Smooth muscle cell (in vitro differentiated cells): ENCODE data around the gene IZUMO1R. TPM values are rescaled to one million over a fixed set of nuclear protein-coding genes. Genes with fewer than 3 reads are reported as not detected.

ENCODE experiments used
- DNase-seq: peaks from one replicate; lab custom pipeline; 2025; ENCODE audit not compliant: unreplicated experiment; lab: John Stamatoyannopoulos, UW
- H2AFZ ChIP-seq: fragments of 200-600 bp; sonication (generic); 2 replicates; pipeline ENCODE4 v1.6.0; 2016; ENCODE audit warnings: antibody characterized with exemption, low read depth, mild to moderate bottlenecking
- H3F3A ChIP-seq: fragments of 200-600 bp; sonication (generic); 2 replicates; pipeline ENCODE4 v1.6.0; 2017; ENCODE audit warnings: antibody characterized with exemption, low read depth
- H3K27ac ChIP-seq: fragments of 200-600 bp; sonication (generic); 2 replicates; pipeline ENCODE4 v1.5.1; 2016; ENCODE audit warnings: low read depth, mild to moderate bottlenecking
- H3K27me3 ChIP-seq: fragments of 200-600 bp; sonication (generic); 2 replicates; pipeline ENCODE4 v1.6.1; 2016; ENCODE audit warnings: low read depth, mild to moderate bottlenecking
- H3K36me3 ChIP-seq: fragments of 200-600 bp; sonication (generic); 2 replicates; pipeline ENCODE4 v1.5.1; 2016; ENCODE audit warnings: low read depth
- H3K4me1 ChIP-seq: fragments of 200-600 bp; sonication (generic); 2 replicates; pipeline ENCODE4 v1.5.1; 2016; ENCODE audit warnings: low read depth
- H3K4me2 ChIP-seq: fragments of 200-600 bp; sonication (generic); 2 replicates; pipeline ENCODE4 v1.6.0; 2016; ENCODE audit warnings: mild to moderate bottlenecking
- H3K4me3 ChIP-seq: fragments of 200-600 bp; sonication (generic); 2 replicates; pipeline ENCODE4 v1.5.1; 2016; ENCODE audit warnings: mild to moderate bottlenecking
- H3K79me2 ChIP-seq: fragments of 200-600 bp; sonication (generic); 2 replicates; pipeline ENCODE4 v1.6.0; 2016; ENCODE audit warnings: low read depth, mild to moderate bottlenecking
- H3K9ac ChIP-seq: fragments of 200-600 bp; sonication (generic); 2 replicates; pipeline ENCODE4 v1.6.0; 2016; ENCODE audit warnings: low read depth
- H3K9me3 ChIP-seq: fragments of 200-600 bp; sonication (generic); replicated peaks from 2 replicates; pipeline ENCODE4 v1.5.1; 2016; ENCODE audit warnings: low read depth
- H4K20me1 ChIP-seq: fragments of 200-600 bp; sonication (generic); 2 replicates; pipeline ENCODE4 v1.6.0; 2016; ENCODE audit warnings: low read depth
- WGBS: methylation state at CpG from one replicate; pipeline ENCODE4 v1.1.7; 2016; ENCODE audit warnings: low lambda C conversion rate; 5-methylcytosine and 5-hydroxymethylcytosine counted together
- polyA plus RNA-seq: library from polyadenylated mRNA; unstranded; fragments of >200 nt; fragmentation: Nextera tagmentation; extraction: Ambion mirVana; gene quantifications from 2 replicates; pipeline ENCODE4 v1.2.1, GENCODE V29; 2016
- total RNA-seq: library from RNA; depleted of rRNA; stranded (reverse); fragments of >200 nt; gene quantifications from 2 replicates; pipeline ENCODE4 v1.2.3, GENCODE V29; 2014
- TF ChIP-seq, protein P1 (sequence below): fragments of 200-600 bp; sonication (generic); IDR thresholded peaks from 2 replicates; pipeline ENCODE4 v1.5.1; 2017; ENCODE audit warnings: borderline replicate concordance, mild to moderate bottlenecking, antibody characterized with exemption; ENCODE audit not compliant: insufficient read depth, poor library complexity, severe bottlenecking

The IZUMO1R gene
- total and polyA plus RNA-seq, 2 experiments from 2014 or later: not detected

DNA sequence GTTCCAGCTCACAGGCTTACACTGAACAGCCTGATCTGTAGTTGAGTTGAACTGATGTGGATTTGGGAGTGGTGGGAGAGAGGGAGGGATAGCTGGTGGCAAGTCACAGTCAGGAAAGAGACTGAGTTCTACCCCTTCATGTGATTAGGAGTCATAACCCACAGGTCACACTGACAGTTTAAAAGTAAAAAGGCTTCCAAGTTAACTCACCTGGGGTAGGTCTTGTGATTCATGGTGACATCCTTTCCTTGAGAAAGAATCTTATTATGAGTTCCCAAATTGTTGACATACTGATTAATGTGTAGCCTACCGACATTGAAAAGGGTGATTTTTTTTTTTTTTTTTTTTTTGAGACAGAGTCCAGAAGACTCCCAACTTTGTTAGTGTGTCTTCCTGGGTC lies 5.4 kb downstream of the IZUMO1R start:
- Histone ChIP-seq H2AFZ (no peak overlapping the region), H3K4me2 (no peak overlapping the region), H3F3A (no peaks in the 10 kb centered on the region), H3K36me3 (no peaks in the 10 kb centered on the region), H3K4me1 (no peaks in the 10 kb centered on the region), H3K27ac (no peak overlapping the region), H3K9me3 (no peaks in the 10 kb centered on the region), H3K9ac (no peak overlapping the region), H3K27me3 (no peaks in the 10 kb centered on the region), H3K4me3 (no peak overlapping the region), H4K20me1 (no peaks in the 10 kb centered on the region), H3K79me2 (no peaks in the 10 kb centered on the region)
- TF ChIP-seq, protein P1, sequence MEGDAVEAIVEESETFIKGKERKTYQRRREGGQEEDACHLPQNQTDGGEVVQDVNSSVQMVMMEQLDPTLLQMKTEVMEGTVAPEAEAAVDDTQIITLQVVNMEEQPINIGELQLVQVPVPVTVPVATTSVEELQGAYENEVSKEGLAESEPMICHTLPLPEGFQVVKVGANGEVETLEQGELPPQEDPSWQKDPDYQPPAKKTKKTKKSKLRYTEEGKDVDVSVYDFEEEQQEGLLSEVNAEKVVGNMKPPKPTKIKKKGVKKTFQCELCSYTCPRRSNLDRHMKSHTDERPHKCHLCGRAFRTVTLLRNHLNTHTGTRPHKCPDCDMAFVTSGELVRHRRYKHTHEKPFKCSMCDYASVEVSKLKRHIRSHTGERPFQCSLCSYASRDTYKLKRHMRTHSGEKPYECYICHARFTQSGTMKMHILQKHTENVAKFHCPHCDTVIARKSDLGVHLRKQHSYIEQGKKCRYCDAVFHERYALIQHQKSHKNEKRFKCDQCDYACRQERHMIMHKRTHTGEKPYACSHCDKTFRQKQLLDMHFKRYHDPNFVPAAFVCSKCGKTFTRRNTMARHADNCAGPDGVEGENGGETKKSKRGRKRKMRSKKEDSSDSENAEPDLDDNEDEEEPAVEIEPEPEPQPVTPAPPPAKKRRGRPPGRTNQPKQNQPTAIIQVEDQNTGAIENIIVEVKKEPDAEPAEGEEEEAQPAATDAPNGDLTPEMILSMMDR: no peak
- DNase-seq: no peak
- 85% methylated on average over 1 of the region's 1 CpG for WGBS

DNA sequence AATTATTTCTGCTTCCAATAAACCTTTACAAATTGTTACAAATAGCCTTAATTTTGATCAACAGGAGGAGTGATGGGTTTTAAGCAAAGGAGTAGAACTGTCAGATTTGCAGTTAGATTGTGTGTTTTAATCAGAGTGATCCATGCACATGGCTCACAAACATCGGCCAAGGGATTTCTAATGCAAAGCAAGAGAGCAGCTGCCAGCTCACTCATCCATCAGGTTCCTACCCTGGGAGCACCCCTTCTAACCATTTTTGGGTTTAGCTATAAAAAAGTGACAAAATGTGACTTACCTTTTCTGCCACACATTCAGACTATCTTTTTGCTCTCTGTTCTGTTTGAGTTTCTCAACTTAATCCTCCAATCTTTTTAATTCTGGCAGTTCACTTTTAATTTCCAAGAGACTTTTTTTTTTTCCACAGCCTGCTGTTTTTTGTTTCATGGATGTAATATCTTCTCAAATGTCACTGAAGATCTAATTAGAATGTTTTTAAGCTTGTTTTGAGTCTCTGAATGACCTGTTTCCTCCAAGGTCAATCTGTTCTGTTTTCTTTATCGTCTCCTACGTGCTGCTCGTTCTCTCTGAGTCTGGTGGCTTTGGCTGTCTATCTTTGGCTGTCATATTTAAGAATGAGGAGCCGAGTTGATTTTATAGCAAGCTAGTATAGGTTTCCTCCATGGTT lies 6.0 kb downstream of the IZUMO1R start:
- Histone ChIP-seq H4K20me1 (no peaks in the 10 kb centered on the region), H2AFZ (no peak overlapping the region), H3K4me1 (no peaks in the 10 kb centered on the region), H3K79me2 (no peaks in the 10 kb centered on the region), H3K27ac (no peak overlapping the region), H3K4me3 (no peak overlapping the region), H3F3A (no peaks in the 10 kb centered on the region), H3K4me2 (no peak overlapping the region), H3K9ac (no peak overlapping the region), H3K9me3 (no peaks in the 10 kb centered on the region), H3K27me3 (no peaks in the 10 kb centered on the region), H3K36me3 (no peaks in the 10 kb centered on the region)
- DNase-seq: no peak
- TF ChIP-seq, protein P1: no peak
- WGBS: 89% methylated on average over 5 of the region's 5 CpGs

DNA sequence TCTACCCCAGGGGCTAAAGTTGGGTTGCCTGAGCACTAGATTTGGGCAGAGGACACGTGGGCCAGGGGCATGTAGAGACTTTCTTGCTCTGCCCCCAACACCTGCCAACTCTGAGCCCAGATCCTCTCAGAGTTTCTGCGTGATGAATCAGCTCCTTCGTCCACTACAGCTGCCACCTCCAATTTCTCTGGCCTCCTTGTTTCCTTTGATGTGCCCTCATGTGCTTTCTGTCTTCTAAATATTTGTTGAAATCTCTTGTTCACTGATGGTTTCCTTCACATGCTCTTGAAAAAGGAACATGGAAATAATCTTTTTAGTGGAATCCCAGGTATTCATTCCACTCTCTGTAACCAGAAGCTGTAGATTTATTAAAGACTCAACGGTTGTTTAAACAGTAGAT lies 8.0 kb downstream of the IZUMO1R start:
- Histone ChIP-seq H2AFZ (no peak overlapping the region), H4K20me1 (no peaks in the 10 kb centered on the region), H3F3A (no peaks in the 10 kb centered on the region), H3K4me2 (no peak overlapping the region), H3K27ac (no peak overlapping the region), H3K9ac (no peak overlapping the region), H3K9me3 (no peaks in the 10 kb centered on the region), H3K4me1 (no peaks in the 10 kb centered on the region), H3K79me2 (no peaks in the 10 kb centered on the region), H3K36me3 (no peaks in the 10 kb centered on the region), H3K27me3 (no peaks in the 10 kb centered on the region), H3K4me3 (no peak overlapping the region)
- TF ChIP-seq, protein P1: no peak
- DNase-seq: no peak
- 73% methylated on average over 4 of the region's 4 CpGs for WGBS

DNA sequence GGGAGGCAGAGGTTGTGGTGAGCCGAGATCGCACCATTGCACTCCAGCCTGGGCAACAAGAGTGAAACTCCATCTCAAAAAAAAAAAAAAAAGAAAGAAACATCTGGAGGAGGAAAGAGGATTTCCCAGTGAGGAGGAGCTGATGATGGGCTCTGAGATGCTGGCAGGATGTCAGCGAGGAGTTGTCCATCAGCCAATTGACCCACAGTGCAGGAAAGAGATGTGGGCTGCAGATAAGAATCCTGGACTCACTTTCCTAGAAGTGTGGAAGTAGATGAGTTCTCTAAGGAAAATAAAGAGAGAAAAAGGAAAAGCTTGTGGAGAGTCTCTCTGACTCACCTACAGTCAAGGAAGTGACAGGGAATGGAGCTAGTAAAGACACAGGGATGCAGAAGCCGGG lies 9.7 kb downstream of the IZUMO1R start:
- TF ChIP-seq, protein P1: no peak
- Histone ChIP-seq H3K4me2 (no peak overlapping the region), H3K36me3 (no peaks in the 10 kb centered on the region), H3K4me1 (no peaks in the 10 kb centered on the region), H3F3A (no peaks in the 10 kb centered on the region), H2AFZ (no peak overlapping the region), H3K27ac (no peak overlapping the region), H3K27me3 (no peaks in the 10 kb centered on the region), H3K9me3 (no peaks in the 10 kb centered on the region), H3K4me3 (no peak overlapping the region), H3K79me2 (no peaks in the 10 kb centered on the region), H4K20me1 (no peaks in the 10 kb centered on the region), H3K9ac (no peak overlapping the region)
- no peak for DNase-seq
- 75% methylated on average over 4 of the region's 4 CpGs for WGBS
